ENCODE results near the gene UGT1A7. TPM values are rescaled to one million over a fixed set of nuclear protein-coding genes. Genes with fewer than 3 reads are reported as not detected.

The UGT1A7 gene
- polyA plus RNA-seq, 1 experiment: 0.04 TPM

- Histone ChIP-seq H3K27ac (ENCODE audit: low read depth, low read length) (no peak overlapping the region), H3K4me3 (ENCODE audit: low read depth, low read length) (no peak overlapping the region), H3K27me3 (ENCODE audit: control insufficient read depth, insufficient read depth, low read length) (peaks cover 4% of the 10 kb centered on the region), H3K9me3 (ENCODE audit: control insufficient read depth, insufficient read depth, low read length) (no peaks in the 10 kb centered on the region)
- ChIA-PET CTCF (no interaction called here), POLR2A (no interaction called here)
- no peak for DNase-seq (ENCODE audit: low read depth, low spot score)
- TF ChIP-seq CTCF (IDR thresholded peaks at IDR 0.05; ENCODE audit: low read depth, low read length): no peak
These were observed 7.8 kb downstream of the UGT1A7 start for GRCh38 chr2:233689501-233689900.

DNA sequence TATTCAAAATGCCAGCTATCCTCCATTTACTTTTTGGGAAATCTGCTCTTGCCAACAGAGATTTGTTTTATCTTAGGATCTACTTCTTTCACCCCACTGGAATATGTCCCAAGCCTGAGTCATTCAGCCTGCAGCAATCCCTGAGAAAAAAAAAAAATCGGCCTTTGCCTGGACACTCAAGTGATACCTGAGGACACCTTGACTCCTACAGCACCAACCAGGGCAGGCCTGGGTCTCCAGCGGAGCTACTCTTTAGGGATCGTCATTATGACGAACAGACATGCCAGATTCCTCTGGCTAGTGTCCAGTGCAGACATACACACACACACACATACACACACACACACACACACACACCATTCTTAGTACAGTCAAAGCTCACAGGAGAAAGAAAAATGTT is 8.7 kb downstream of the UGT1A7 start:
- Histone ChIP-seq H3K27me3 (ENCODE audit: control insufficient read depth, insufficient read depth, low read length) (peaks cover 4% of the 10 kb centered on the region), H3K27ac (ENCODE audit: low read depth, low read length) (no peak overlapping the region), H3K4me3 (ENCODE audit: low read depth, low read length) (no peak overlapping the region), H3K9me3 (ENCODE audit: control insufficient read depth, insufficient read depth, low read length) (no peaks in the 10 kb centered on the region)
- no peak for TF ChIP-seq CTCF (IDR thresholded peaks at IDR 0.05; ENCODE audit: low read depth, low read length)
- ChIA-PET POLR2A (no interaction called here), CTCF (interaction anchor here (0.5 to 0.8 kb wide), 2 partner anchors 17 to 22 kb away, joined by 3 to 4 read pairs; partner anchors contain the start of gene UGT1A5)
- DNase-seq (ENCODE audit: low read depth, low spot score): no peak

DNA sequence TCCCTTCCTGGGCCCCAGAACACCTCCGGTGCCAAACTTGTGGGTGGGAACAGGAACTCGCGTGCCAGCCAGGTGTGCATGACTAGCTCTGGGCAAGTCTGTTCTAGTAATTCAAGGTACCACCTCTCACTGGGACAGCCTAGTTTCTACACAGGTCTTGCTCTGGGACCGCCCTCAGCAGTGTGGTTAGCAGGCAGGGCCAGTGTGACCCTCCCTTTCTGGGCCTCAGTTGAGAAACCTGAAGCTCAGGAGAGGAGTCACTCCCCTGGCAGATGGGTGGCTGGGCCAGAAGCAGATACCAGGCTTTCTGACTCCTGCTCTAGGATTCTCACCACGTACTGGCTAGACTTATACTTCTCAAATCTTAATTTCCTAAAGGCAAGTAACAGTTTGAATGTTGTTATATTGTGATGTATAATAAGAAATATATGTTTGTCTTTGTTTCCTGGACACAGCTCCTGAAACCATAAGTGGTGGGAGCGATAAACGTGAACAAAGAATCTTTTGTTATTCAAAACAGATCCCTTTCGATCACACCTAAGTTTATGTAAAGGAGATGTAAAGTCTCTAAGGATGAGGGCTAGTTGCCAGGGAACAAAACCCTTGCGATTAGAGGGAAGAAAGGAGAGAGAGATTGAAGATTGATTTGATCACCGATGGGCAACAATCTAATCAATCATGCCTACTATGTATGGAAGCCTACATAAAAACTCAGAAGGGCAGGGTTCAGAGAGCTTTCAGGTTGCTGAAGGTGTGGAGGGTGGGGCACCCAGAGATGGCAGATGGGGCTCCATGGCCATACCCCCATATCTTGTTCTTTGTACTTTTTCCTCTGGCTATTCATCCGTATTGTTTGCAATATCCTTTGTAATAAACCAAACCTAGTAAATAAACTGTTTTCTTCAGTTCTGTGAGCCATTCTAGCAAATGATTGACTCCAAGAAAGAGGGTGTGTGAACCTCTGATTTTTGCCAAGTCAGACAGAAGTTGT is 10.0 kb downstream of the UGT1A7 start:
- POLR2A ChIA-PET: no interaction called here
- no peak for DNase-seq (ENCODE audit: low read depth, low spot score)
- CTCF ChIA-PET: no interaction called here
- no peak overlapping the region for H3K27ac ChIP-seq (ENCODE audit: low read depth, low read length)
- TF ChIP-seq CTCF (IDR thresholded peaks at IDR 0.05; ENCODE audit: low read depth, low read length): no peak
- H3K27me3 ChIP-seq (ENCODE audit: control insufficient read depth, insufficient read depth, low read length): peaks cover 3% of the 10 kb centered on the region
- no peak overlapping the region for H3K4me3 ChIP-seq (ENCODE audit: low read depth, low read length)
- no peaks in the 10 kb centered on the region for H3K9me3 ChIP-seq (ENCODE audit: control insufficient read depth, insufficient read depth, low read length)

- peaks cover 2% of the 10 kb centered on the region for H3K27me3 ChIP-seq (ENCODE audit: control insufficient read depth, insufficient read depth, low read length)
- TF ChIP-seq CTCF (IDR thresholded peaks at IDR 0.05; ENCODE audit: low read depth, low read length): no peak
- POLR2A ChIA-PET: no interaction called here
- H3K9me3 ChIP-seq (ENCODE audit: control insufficient read depth, insufficient read depth, low read length): no peaks in the 10 kb centered on the region
- DNase-seq (ENCODE audit: low read depth, low spot score): no peak
- no peak within 1 kb of the TSS for H3K27ac ChIP-seq (ENCODE audit: low read depth, low read length)
- CTCF ChIA-PET: no interaction called here
- H3K4me3 ChIP-seq (ENCODE audit: low read depth, low read length): no peak within 1 kb of the TSS
These were observed 10.9 kb downstream of the UGT1A7 start, which contains the start of gene UGT1A6 for GRCh38 chr2:233692648-233693047. Gene UGT1A6 (plus strand): TSS chr2:233692890. CDS start chr2:233693005, 115 bp downstream.

- CTCF ChIA-PET: no interaction called here
- no peak overlapping the region for H3K27ac ChIP-seq (ENCODE audit: low read depth, low read length)
- no peaks in the 10 kb centered on the region for H3K9me3 ChIP-seq (ENCODE audit: control insufficient read depth, insufficient read depth, low read length)
- H3K27me3 ChIP-seq (ENCODE audit: control insufficient read depth, insufficient read depth, low read length): peaks cover 2% of the 10 kb centered on the region
- no peak overlapping the region for H3K4me3 ChIP-seq (ENCODE audit: low read depth, low read length)
- POLR2A ChIA-PET: no interaction called here
- DNase-seq (ENCODE audit: low read depth, low spot score): no peak
- no peak for TF ChIP-seq CTCF (IDR thresholded peaks at IDR 0.05; ENCODE audit: low read depth, low read length)
These were observed 12.3 kb downstream of the UGT1A7 start for GRCh38 chr2:233693963-233694362.

All from AG04450 (cell line).